ENCODE measurements around the gene ATG2A.

Gene ATG2A

DNA sequence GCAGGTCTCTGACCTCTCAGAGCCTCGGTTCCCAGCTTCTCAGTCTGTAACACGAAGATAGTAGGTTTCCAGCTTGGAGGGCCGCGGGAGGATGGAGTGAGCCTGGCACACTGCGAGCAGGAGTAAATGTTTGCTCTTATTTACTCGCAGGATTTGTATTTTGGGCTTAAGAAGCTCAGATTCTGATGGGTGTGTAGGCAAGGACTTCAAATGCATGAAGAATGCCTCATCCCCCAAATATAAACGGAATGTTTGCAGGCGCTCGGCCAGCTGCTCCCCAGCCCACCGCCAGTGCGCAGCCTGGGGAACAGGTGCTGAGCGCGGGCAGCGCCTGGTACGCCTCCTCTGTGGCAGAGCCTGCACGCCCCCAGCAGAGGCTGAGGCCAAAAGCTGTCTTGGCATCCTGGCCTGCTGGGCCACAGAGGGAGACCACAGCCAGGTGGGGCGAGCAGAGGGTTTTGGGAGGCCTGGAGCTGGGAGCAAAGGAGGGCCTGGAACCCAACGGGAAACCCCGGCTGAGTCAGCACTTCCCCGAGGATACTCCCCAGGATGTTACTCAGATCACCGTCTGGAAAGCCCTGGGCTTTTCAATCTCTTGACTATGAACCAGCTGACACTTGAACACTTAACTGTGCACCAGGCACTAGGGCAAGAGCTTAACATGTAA is 48.0 kb downstream of the ATG2A start:
- peak in 2 of 5 experiments; percentile 28 to 42 for DNase-seq

DNA sequence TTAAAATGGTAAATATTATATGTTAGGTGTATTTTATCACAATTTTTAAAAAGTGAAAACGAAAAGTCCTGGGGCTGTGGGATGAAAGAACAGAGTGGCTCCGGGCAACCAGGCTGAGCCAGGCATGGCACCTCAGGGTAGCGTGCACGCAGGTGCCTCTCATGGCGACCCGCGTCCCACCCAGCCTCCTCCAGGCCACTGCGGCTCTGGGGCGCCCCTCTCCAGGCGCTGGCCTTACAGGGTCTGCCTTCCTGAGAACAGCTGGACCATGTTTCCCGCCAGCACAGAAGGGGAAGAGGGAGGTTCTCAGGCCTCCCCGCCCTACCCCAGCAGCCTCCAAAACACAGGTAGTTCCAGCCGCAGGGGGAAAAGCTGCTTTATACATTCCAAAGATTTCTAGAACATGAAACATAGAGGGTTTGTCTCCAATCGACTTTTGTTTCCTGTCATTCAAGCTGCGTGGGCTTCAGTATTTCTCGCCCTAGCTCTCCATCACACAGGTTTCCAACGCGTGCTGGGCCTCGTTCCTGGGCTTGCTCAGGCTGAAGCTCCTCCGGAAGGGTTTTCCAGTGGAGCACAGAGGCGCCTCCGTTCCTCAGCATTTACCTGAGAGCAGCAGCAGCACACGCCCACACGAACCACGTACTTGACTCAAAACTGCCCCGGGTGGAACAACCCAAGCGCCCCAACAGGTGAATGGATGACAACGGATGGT is 49.1 kb downstream of the ATG2A start:
- DNase-seq: no peak

DNA sequence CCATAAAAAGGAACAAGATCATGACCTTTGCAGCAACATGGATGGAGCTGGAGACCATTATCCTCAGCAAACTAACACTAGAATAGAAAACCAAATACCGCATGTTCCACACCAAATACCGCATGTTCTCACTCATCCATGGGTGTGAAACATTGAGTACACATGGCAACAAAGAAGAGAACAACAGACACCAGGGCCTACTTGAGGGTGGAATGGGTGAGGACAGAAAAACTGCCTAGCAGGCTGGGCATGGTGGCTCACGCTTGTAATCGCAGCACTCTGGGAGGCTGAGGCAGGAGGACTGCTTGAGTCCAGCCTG is 50.9 kb downstream of the ATG2A start:
- no peak for DNase-seq

DNA sequence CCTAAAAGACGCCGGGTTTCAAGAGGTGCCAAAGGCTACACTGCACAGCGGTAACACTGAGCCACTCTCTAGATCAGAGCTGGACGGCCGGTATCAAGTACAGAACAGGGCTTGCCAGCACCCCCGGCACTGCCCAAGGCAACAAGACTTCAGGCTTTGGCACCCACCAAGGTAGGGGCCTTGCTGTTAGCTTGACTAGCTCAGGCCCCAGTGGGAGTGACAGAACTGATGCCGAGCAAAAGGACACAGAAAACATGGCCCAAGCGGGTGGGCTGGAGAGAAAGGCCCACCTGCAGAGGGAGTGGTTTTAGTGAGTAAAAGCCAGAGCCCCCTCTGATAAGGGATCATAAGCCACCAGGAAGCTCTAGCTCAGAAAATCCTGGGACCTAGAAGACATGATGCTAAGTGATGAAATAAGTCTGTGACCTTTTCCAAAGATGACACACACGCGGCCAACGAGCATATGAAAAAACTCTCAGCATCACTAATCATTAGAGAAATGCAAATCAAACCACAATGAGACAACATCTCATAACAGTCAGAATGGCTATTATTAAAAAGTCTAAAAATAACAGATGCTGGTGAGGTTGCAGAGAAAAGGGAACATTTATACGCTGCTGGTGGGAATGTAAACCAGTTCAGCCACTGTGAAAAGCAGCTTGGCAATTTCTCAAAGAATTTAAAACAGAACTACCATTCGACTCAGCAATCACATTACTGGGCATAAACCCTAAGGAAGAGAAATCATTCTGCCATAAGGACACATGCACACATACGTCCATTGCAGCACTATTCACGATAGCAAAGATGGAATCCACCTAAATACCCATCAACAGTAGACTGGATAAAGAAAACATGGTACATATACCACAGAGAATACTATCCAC is 51.5 kb downstream of the ATG2A start:
- peak in 1 of 5 experiments; percentile 73 for DNase-seq

DNA sequence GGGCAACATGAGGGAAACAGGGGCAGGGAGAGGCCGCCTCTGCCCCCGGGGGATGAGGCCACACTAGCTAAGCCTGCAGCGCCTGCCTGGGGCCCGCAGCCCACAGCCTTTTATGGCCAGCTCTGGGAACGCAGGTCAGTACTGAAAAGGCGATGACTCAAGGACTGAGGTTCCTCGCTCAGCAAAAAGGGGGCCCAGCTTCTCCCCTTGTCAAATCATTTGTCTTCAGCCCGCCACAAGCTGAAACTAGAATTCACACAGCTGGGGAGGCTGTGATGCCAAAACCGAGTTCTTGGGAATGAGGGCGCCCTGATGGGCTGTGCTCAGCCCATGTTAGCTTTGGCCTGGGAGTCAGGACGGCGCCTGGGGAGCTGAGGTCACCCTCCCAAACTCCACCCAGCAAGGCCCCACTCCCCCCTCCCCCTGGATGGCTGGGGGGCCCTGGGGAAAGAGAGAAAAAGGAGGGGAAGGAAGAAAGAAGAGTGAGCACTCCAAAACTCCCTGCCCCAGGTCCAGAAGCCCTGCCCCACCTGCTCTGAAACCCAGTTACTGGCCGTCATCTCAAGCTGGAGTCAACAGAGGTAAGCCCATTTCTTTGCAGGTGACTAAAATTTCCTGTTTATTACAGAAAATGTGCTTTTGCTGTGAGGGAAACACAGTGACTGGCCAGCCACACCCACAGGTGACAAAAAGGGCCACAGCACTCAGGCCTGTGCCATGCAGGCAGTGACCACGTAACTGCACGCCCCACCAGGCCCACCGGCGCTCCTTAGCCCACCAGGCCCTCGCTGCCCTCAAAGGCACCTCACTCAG is 52.3 kb downstream of the ATG2A start:
- DNase-seq: peak in 2 of 5 experiments; percentile 53 to 60

DNA sequence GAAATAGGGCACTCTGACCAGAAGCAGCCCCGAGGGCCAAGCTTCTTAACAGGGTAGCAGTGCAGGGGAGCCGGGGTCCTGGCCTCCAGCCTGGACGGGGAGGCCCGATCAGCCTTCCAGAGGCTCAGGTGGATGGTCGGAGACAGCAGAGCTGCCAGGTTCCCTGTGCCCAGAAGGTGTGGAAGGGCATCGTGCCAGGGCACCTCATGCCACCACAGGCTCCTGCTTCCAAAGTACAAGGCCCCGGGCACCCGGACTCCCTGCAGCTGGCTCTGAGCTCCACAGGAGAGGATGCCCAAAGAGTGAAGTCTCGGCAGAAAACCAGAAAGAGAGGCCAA is 52.9 kb downstream of the ATG2A start:
- no peak for DNase-seq

DNA sequence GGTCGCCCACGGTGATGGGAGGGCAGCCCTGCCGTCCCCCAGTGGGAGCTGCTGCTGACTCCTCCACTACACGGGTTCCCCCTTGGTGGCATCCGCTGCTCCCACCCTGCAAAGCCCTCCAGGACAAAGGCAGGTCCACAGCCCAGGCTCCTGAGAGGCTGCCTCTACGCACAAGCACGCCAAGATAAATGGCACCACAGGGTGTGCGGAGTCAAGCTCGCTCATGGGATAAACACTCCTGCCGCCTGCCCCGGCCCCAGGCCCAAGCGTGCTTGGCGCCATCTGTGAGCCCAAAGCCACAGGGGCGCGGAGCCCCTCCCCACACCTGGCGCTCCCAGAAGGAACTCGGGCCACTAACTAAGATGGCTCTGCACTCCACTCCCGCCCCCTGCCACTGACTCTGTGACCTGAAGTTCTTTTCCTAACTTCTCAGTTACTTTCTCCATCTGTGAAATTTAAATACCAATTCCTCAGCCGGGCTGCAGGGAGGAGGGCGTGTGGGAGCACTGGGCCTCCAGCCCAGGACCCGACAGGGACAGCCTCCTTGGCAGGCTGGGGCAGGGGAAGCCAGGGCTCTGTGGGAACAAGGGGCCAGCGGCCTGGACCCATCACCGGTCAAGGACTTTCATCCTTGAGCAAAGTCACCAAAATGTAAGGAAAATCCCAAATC is 53.5 kb downstream of the ATG2A start:
- no peak for DNase-seq

DNA sequence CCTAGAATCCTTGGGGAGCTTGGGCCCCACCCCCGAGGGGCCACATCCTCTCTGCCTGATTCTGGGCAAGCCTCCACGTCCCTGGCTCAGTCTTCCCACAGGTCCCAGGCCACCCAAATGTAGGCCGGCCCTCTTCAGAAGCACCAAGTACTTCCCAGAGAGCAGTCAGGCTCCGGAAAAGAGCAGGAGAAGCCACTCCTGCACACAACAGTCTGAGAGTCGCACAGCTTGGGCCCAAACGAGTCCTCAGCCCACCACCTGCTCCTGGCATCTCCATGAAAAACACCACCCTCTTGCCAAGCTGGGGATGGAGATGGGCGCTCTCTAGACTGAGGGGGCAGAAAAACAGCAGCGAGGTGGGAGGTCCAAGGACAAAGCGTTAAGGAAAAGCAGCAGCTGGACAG is 54.0 kb downstream of the ATG2A start:
- no peak for DNase-seq

DNA sequence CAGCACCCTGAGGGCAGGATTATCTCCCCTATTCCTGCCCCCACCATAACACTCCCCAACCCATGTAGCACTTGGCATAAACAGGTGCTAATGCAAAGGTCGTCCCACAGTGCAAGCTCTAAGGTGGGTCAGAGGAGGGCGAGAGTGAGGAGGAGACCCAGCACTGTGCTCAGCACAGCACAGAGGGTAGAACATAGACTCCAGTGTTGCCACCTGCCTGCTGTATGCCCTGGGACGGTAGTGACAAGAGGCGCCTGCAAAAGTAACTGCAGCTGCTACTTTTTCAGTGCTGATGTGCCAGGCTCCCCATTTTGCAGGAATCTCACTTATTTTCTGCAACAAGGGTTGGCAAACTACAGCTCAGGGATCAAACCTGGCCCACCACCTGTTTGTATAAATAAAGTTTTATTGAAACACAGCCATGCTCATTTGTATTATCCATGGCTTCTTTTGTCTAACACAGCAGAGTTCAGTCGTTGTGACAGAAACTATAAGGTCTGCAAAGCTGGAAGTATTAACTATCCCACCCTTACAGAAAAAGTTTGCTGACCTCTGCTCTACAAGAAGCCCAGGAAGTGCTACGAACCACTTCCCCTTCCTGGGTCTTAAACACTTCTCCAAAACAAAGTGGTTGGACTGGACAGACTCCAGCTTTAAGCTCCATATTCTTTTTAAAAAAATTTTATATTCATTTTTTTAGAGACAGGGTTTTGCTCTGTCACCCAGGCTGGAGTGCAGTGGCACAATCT is 55.6 kb downstream of the ATG2A start:
- DNase-seq: peak in 1 of 5 experiments; percentile 68

DNA sequence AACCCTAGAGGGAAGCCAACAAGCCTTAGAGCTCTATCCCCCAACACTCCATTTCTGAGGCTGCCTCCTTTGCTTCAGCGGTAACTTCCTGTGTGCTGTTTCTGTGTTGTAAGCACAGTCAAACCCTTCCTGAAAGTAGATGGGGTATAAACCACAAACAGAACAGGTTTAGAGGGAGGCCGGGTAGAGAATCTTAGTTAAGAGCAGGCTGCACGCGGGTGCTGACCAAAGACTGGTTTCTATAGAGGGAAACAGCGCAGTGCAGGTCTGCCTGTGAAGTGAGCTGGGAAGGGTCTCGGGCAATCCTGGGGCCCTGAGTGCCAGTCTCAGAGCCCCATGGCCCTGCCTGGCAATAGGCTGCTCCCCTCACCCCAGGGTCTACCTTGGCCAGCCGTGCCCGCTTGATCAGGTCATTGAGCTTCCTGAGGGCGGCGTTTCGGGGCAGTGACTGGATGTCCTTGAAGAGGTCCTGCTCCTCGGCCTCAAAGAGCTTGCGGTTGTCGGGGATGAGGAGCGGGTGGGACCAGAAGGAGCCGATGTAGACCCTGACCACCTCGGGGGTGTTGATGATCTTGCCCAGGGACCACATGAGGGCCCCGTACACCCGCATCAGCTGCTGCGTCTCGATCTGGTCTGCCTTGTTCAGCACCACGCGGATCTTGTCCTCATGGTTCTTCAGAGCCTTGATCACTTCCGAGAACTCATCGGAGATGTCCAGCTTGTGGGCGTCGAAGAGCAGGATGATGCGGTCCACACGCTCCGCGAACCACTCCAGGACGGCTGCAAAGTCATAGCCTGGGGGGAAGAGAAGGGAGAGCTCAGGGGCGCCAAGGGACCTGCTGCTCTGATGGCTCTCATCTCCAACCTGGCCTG is 57.2 kb downstream of the ATG2A start:
- peak in 4 of 5 experiments; percentile 36 to 97 (median 64) for DNase-seq

DNA sequence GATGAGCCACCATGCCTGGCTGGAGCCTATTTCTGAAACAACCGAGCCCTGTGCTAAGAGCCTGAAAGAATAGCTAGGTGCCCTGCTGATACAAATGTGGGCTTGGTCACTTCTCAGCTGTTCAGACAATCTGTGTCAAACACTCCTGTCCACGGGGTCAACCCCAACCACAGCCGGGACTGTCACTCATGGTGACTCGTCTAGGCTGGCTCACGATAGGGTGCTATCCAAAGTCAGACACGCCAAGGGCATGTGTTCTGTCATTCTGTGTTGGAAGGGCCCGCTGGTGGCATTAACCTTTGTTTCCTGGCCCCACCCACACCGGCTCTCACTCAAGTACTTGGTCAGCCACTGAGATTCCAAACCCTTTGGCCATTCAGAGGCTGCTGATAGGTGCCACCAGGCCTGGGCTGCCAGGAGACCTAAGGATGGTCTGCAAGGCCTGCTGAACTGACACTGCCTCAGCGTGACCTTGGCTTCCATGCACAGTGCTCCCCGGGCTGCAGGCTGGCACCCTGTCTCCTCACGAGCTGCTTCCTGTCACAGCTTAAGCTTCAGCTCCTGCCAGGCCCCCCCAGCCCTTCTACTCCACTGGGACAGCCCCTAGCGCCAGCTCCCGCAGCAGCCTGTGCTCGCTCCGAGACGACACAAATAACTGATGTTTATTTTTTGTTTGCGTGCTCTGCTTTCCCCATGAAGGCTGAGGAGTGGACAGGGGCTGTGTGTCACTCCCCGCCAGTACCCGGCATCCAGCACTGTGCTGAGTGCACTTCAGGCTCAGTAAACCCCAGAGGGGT is 58.3 kb downstream of the ATG2A start:
- peak in 3 of 5 experiments; percentile 59 to 91 (median 71) for DNase-seq

DNA sequence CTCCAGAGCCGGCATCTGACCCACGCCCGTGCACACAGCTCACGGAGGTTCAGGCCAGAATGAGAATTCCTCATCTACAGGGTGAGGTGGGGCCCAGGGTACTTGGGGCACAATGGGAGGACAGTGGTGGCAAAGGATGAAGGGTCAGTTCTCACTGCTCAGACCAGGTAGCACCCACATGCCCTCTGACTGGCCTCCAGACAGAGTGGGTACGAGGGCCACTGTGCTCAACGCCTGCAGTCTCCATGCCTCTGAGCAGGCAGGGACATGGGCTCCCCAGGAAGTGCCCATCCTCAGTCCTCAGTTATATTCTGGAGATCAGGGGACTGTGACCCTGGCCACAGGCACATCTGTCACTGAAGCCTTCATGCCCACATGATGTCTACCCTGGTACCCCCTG is 59.5 kb downstream of the ATG2A start:
- no peak for DNase-seq

DNA sequence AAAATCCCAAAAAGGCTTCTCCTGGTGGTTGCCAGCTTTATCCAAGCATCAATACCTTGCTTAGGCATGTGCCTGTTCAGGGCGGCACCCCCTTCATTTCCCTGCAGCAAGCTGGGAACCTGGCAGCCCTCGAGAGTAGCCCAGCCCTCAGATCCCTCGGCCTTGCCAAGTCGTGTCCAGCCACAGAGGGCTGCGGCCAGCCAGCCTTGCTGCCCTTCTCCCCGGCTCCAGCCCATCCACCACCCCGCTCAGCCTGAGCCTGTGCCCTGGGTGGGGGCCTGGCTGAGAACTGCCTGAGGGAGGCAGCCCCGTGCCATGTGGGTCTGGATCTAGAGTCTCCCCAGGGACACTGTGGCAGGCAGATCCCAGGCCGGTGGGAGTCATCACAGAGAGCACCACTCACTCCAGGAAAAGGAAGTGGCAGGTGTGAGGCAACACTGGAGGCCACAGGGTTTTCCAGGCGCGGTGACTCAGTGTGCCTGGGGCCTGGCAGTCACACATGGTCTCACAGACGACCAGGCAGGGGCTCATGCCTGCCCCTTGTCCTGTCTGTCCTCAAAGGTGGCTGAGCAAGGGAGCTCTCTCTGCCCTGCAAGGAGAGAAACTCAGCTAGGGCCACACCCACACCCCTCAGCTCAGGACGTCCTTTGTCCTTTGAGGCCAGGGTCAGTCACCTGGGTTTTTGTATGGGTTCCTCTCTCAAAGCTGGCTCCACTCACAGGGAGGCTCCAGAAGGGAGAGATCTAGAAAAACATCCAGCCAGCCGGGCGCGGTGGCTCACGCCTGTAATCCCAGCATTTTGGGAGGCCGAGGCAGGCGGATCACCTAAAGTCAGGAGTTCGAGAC is 60.4 kb downstream of the ATG2A start:
- DNase-seq: peak in 1 of 5 experiments; percentile 53

DNA sequence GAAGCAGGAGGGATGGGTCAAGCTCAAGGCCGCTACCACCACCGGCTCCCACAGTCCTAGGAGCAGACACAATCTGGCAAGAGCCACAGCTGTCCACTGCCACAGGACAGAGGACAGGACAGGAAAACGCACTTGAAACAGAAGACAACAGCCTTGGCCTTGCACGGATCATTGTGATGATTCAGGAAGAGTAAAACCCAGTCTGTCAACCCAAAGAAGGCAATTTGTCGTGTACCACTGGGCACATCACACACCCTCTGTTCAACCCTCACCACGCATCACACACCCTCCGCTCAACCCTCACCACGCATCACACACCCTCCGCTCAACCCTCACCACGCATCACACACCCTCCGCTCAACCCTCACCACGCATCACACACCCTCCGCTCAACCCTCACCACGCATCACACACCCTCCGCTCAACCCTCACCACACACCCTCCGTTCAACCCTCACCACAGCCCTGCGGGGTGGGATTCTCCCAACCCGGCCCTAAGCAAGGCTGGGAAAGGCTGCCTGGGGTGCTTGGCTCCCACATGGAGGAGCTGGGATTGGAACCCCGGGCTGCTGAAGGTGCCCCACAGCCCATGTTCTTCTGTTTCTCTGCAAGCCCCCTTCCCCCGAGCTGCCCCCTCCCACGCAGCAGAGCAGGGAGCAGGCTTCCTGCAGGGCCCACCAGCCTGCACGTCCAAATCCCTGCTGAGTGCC is 61.3 kb downstream of the ATG2A start:
- peak in 1 of 5 experiments; percentile 60 for DNase-seq

DNA sequence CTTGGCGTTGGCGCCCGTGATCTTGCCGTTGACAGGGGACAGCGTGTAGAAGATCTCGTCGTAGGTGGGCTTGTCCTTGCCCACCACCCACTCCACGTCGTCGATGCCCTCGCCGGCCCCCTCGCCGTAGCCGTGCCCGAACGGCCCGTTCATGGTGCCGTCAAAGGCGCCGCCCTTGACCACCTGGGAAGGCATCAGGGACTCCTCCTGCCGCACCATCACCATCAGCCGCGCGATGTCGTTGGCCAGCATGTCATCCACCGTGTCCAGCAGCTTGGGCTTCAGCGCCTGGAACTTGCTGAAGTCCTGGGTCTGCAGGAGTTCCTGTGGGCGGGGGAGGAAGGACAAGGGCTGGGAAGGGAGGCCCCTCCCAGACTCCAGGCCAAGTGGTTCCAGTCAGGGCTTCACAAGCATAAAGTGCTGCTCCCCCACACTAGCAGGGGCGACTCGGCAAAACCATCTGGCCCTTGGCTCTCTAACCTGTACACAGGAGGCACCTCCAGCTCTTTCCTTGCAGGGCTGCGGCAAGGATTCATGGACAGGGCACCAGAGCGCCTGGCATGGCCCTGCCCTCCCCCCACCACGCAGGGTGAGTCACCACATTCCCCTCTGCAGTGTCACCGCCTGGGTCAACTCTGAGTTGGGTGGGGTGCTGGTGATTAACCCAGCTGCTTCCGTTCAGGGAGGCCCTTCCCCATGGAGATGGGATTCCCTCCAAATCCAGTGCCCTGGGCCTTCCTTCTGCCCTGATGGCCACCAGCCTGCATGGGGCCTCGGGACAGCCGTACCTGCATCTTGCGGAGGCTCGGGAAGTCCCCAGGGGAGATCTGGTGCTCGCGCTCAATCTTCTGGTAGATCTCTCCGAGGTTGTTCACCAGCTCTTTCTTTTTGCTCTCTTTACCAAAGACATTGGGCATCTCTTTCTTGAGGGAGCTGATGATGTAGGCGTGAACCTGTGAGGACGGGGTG is 62.2 kb downstream of the ATG2A start:
- DNase-seq: peak in 2 of 5 experiments; percentile 35 to 65

DNA sequence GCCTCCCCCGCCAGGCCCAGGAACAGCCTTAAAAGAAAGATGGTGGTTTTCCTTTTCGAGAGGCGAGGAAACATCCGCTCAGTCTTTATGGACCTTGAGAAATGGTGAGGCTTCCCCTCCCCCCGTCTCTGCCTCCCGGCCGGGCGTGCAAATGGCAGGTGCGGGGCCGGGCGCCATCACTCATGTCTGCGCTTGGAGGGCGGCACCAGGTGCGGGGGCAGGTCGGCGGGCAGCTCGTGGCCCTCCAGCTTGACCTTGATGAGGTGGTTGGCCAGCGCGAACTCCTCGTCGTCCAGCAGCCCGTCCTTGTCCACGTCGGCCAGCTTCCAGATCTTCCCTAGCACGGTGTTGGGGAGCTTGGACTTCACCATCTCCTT is 62.9 kb downstream of the ATG2A start:
- DNase-seq: no peak

DNA sequence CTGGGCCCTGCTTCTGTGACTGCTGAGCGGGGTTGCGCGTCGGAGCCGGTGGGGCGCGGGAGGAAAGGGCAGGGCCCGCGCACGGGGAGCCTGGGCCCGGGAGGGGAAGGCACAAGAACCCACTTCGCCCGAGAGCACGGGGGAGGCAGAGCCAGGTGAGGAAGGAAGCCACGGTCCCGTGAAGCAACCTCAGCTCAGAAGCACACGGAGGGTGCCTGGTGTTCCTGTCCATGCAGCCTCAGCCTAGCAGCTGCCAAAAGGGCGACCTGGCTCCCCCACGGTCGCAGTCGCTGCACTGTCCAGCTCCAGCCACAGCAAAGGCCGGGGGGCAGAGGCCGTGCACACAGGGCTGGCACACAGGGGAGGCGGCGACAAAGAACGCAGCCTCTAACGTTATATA is 63.3 kb downstream of the ATG2A start:
- DNase-seq: peak in 2 of 5 experiments; percentile 29 to 40

Measured in T-helper 2 cell (primary cell).